Erythroblast (primary cell): ENCODE measurements around the gene SLC52A1.
A peak's percentile ranks its signal among the peaks of the same experiment; 100 is the strongest.

ENCODE experiments used
- GATA1 ChIP-seq: IDR thresholded peaks from 2 replicates; pipeline ENCODE4 v1.6.1; 2011; ENCODE audit warnings: low read depth, mild to moderate bottlenecking, control low read depth, low read length, moderate library complexity
- POLR2A ChIP-seq: IDR thresholded peaks from 2 replicates; pipeline ENCODE4 v1.6.1; 2011; ENCODE audit warnings: mild to moderate bottlenecking, low read length

DNA sequence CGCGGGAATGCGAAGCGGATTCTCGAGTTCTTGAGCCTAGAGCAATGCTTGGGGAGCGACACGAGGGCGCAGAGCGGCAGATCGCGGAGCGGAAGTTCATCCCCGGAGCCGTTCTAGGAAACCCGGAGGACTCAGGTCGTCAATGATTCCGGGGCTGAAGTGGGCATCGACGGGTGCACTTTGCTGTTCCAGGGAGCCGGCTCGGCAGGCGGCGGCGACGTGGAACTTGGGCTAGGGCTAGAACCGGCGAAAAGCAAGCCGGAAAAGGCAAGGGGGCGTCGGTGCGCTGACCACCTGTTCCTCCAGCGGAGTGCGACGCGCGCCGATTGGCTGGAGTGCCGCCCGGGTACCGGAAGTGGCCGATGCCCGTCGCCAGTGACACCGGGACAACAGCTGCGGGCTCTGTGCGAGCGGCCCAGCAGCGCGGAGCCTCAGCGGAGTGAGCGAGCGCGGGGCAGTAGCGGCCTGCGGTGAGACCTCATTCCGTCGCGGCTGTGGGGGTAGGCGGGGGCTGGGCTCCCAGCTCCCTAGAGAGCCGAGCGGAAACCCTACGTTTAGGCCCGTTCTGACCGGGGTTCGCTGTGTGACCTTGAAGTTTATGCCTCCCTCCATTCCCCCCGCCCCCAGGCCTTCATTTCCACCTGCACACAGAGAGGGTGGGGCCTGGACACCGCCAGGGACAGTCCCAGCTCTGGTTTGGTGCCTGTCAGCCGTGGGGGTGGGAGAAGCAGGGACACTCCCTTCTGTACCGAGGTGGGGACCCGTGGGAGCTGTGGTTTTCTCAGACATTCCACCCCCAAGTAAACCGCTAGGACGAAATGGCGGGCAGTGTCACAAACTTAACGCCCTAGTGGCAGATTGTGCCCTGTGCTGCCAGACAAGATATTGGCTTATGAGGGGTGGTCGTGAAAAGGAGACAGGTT lies 43.1 kb upstream of the SLC52A1 start, which contains the start of gene ZFP3:
- TF ChIP-seq POLR2A (peak; percentile 44), GATA1 (no peak)
